ENCODE measurements around the gene HLF.

DNA sequence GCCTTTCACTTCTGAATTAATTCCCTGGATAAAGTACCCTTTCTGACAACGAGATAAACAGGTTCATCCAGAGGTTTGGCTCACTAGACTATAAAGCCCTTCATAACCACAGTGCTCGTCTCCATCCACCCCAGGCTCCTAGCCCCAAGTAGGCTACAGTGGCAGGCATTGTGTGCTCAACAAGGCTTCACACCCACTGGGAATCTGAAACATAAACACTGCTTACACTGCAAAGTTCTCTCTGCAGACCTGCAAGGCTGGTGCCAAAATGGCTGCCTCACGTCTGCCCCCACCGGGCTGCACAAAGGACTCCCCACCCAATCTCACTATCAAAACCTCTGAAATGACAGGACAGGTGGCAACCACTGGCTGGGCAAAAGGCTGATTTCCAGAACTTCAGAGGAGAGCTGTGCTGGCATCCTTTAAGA lies 5.1 kb upstream of the HLF start:
- no peak for TF ChIP-seq POLR2A (IDR thresholded peaks at IDR 0.05)
- peak in 1 of 3 donors; percentile 29 for TF ChIP-seq POLR2AphosphoS5 (IDR thresholded peaks at IDR 0.05)
- TF ChIP-seq, protein P1, sequence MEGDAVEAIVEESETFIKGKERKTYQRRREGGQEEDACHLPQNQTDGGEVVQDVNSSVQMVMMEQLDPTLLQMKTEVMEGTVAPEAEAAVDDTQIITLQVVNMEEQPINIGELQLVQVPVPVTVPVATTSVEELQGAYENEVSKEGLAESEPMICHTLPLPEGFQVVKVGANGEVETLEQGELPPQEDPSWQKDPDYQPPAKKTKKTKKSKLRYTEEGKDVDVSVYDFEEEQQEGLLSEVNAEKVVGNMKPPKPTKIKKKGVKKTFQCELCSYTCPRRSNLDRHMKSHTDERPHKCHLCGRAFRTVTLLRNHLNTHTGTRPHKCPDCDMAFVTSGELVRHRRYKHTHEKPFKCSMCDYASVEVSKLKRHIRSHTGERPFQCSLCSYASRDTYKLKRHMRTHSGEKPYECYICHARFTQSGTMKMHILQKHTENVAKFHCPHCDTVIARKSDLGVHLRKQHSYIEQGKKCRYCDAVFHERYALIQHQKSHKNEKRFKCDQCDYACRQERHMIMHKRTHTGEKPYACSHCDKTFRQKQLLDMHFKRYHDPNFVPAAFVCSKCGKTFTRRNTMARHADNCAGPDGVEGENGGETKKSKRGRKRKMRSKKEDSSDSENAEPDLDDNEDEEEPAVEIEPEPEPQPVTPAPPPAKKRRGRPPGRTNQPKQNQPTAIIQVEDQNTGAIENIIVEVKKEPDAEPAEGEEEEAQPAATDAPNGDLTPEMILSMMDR (IDR thresholded peaks at IDR 0.05) = no peak
